VCaP (cell line): ENCODE results near the gene SH3PXD2B.

ENCODE experiments used
- H3K27ac ChIP-seq: fragments of 450-650 bp; 2 replicates; pipeline ENCODE4 v1.5.1; 2017
- CTCF ChIP-seq: fragments of 450-650 bp; conservative IDR thresholded peaks from 2 replicates; pipeline ENCODE4 v1.5.1; 2017; ENCODE audit warnings: mild to moderate bottlenecking, moderate library complexity

The SH3PXD2B gene

GRCh38 chr5:172322028-172322965 lies 132.0 kb downstream of the SH3PXD2B start:
- TF ChIP-seq CTCF, result no peak
- H3K27ac ChIP-seq, result peak overlapping the region; percentile 38

- no peak for TF ChIP-seq CTCF
- peak overlapping the region; percentile 38 for H3K27ac ChIP-seq
Measured at GRCh38 chr5:172321593-172321992, 132.7 kb downstream of the SH3PXD2B start.

- no peak for TF ChIP-seq CTCF
- H3K27ac ChIP-seq, result no peak overlapping the region
Measured at GRCh38 chr5:172319708-172320441, 134.4 kb downstream of the SH3PXD2B start.

GRCh38 chr5:172315587-172316493 lies 138.5 kb downstream of the SH3PXD2B start:
- TF ChIP-seq CTCF, result no peak
- H3K27ac ChIP-seq, result no peak overlapping the region

GRCh38 chr5:172313915-172314314 lies 140.4 kb downstream of the SH3PXD2B start:
- no peak for TF ChIP-seq CTCF
- H3K27ac ChIP-seq, result no peak overlapping the region

- H3K27ac ChIP-seq, result no peak overlapping the region
- TF ChIP-seq CTCF, result no peak
Measured at GRCh38 chr5:172312286-172312685, 142.0 kb downstream of the SH3PXD2B start.
